ENCODE measurements around the gene AFAP1. TPM values are rescaled to one million over a fixed set of nuclear protein-coding genes. Genes with fewer than 3 reads are reported as not detected.
A peak's percentile ranks its signal among the peaks of the same experiment; 100 is the strongest.

AFAP1 gene
- total RNA-seq, 1 experiment from 2014 or later = 94.7 TPM

- Histone ChIP-seq H3K27ac (ENCODE audit: low read length) (peak overlapping the region; percentile 94), H3K36me3 (ENCODE audit: control insufficient read depth, insufficient read depth, low read length) (peaks cover 3% of the 10 kb centered on the region; the same call in 1 of the 2 replicates), H3K27me3 (ENCODE audit: control insufficient read depth, insufficient read depth, low read length) (no peaks in the 10 kb centered on the region), H3K4me3 (ENCODE audit: low read depth in 2 of 2, low read length in 2 of 2) (peak overlapping the region; percentile 82 to 91), H3K9me3 (ENCODE audit: control insufficient read depth, insufficient read depth, low read depth, low read length) (no peaks in the 10 kb centered on the region), H3K4me1 (ENCODE audit: control insufficient read depth, insufficient read depth, low read length) (peaks cover 46% of the 10 kb centered on the region)
- 0 out of 2 replicates have a peak, but pooled peaks have one; percentile 6 for TF ChIP-seq POLR2AphosphoS5 (IDR thresholded peaks at IDR 0.05; ENCODE audit: low read depth, low read length)
- no peak for TF ChIP-seq TCF7L2 (IDR thresholded peaks at IDR 0.05; ENCODE audit: low read depth, low read length)
- TF ChIP-seq SIN3A (IDR thresholded peaks at IDR 0.05; ENCODE audit: borderline replicate concordance, insufficient read depth, low read depth, low read length) = no peak
- TF ChIP-seq REST (IDR thresholded peaks at IDR 0.05; ENCODE audit: insufficient read depth in 1 of 2, low read depth in 2 of 2, low read length in 1 of 2) = no peak
- no peak for TF ChIP-seq CTCF (IDR thresholded peaks at IDR 0.05)
- intact Hi-C loops (cut with micrococcal nuclease; ENCODE audit: unreplicated experiment) (no loop called here), in situ Hi-C loops (cut with HindIII; ENCODE audit: low pct_unique_long_range_greater_than_20kb, low sequenced_read_pairs) (no loop called here)
- no peak for DNase-seq (ENCODE audit: low read depth, low spot score)
- no TSS peak for BruUV-seq (replicated peaks)
- ATAC-seq = peak; percentile 4
- ChIA-PET CTCF (no interaction called here), POLR2A (no interaction called here)
These were observed 182.9 kb downstream of the AFAP1 start for GRCh38 chr4:7756561-7757355.

GRCh38 chr4:7756071-7756470 is 183.6 kb downstream of the AFAP1 start:
- ChIA-PET POLR2A (no interaction called here), CTCF (no interaction called here)
- in situ Hi-C loops (cut with HindIII; ENCODE audit: low pct_unique_long_range_greater_than_20kb, low sequenced_read_pairs) = no loop called here
- Histone ChIP-seq H3K36me3 (ENCODE audit: control insufficient read depth, insufficient read depth, low read length) (peaks cover 3% of the 10 kb centered on the region; the same call in 1 of the 2 replicates), H3K27me3 (ENCODE audit: control insufficient read depth, insufficient read depth, low read length) (no peaks in the 10 kb centered on the region), H3K4me1 (ENCODE audit: control insufficient read depth, insufficient read depth, low read length) (peaks cover 42% of the 10 kb centered on the region), H3K4me3 (ENCODE audit: low read depth in 2 of 2, low read length in 2 of 2) (peak overlapping the region; percentile 82 to 91), H3K9me3 (ENCODE audit: control insufficient read depth, insufficient read depth, low read depth, low read length) (no peaks in the 10 kb centered on the region), H3K27ac (ENCODE audit: low read length) (peak overlapping the region; percentile 94)
- DNase-seq (ENCODE audit: low read depth, low spot score) = no peak
- intact Hi-C loops (cut with micrococcal nuclease; ENCODE audit: unreplicated experiment) = no loop called here
- BruUV-seq (replicated peaks) = no TSS peak
- TF ChIP-seq SIN3A (IDR thresholded peaks at IDR 0.05; ENCODE audit: borderline replicate concordance, insufficient read depth, low read depth, low read length) = 0 out of 2 replicates have a peak, but pooled peaks have one; percentile 43
- TF ChIP-seq POLR2AphosphoS5 (IDR thresholded peaks at IDR 0.05; ENCODE audit: low read depth, low read length) = no peak
- ATAC-seq = no peak

GRCh38 chr4:7755561-7755960 is 184.1 kb downstream of the AFAP1 start:
- ChIA-PET POLR2A (no interaction called here), CTCF (no interaction called here)
- Histone ChIP-seq H3K4me1 (ENCODE audit: control insufficient read depth, insufficient read depth, low read length) (peaks cover 41% of the 10 kb centered on the region), H3K36me3 (ENCODE audit: control insufficient read depth, insufficient read depth, low read length) (peaks cover 3% of the 10 kb centered on the region; the same call in 1 of the 2 replicates), H3K4me3 (ENCODE audit: low read depth in 2 of 2, low read length in 2 of 2) (peak overlapping the region; percentile 82 to 91), H3K9me3 (ENCODE audit: control insufficient read depth, insufficient read depth, low read depth, low read length) (no peaks in the 10 kb centered on the region), H3K27me3 (ENCODE audit: control insufficient read depth, insufficient read depth, low read length) (no peaks in the 10 kb centered on the region), H3K27ac (ENCODE audit: low read length) (peak overlapping the region; percentile 94)
- intact Hi-C loops (cut with micrococcal nuclease; ENCODE audit: unreplicated experiment) = no loop called here
- no peak for ATAC-seq
- DNase-seq (ENCODE audit: low read depth, low spot score) = no peak
- in situ Hi-C loops (cut with HindIII; ENCODE audit: low pct_unique_long_range_greater_than_20kb, low sequenced_read_pairs) = no loop called here
- TF ChIP-seq CTCF (IDR thresholded peaks at IDR 0.05) = no peak
- TF ChIP-seq REST (IDR thresholded peaks at IDR 0.05; ENCODE audit: insufficient read depth in 1 of 2, low read depth in 2 of 2, low read length in 1 of 2) = no peak
- no peak for TF ChIP-seq TCF7L2 (IDR thresholded peaks at IDR 0.05; ENCODE audit: low read depth, low read length)
- TF ChIP-seq POLR2AphosphoS5 (IDR thresholded peaks at IDR 0.05; ENCODE audit: low read depth, low read length) = no peak
- TF ChIP-seq SIN3A (IDR thresholded peaks at IDR 0.05; ENCODE audit: borderline replicate concordance, insufficient read depth, low read depth, low read length) = no peak
- BruUV-seq (replicated peaks) = no TSS peak
